ENCODE data around the gene GABPA. TPM values are rescaled to one million over a fixed set of nuclear protein-coding genes. Genes with fewer than 3 reads are reported as not detected.

Gene GABPA
- polyA plus RNA-seq, 1 of the 3 experiments (the other 2 are of a cell fraction) = 6.2 TPM

- 95% methylated on average over 5 of the region's 5 CpGs for WGBS (ENCODE audit: low lambda C conversion rate)
- POLR2A ChIA-PET = no interaction called here
- CTCF ChIA-PET = interaction anchor here (1.1 to 6.4 kb wide), 4 partner anchors 9 to 109 kb away, joined by 3 to 47 read pairs (median 4); no protein-coding TSS in a partner anchor
Measured at GRCh38 chr21:25717491-25718147, 17.2 kb upstream of the GABPA start.

DNA sequence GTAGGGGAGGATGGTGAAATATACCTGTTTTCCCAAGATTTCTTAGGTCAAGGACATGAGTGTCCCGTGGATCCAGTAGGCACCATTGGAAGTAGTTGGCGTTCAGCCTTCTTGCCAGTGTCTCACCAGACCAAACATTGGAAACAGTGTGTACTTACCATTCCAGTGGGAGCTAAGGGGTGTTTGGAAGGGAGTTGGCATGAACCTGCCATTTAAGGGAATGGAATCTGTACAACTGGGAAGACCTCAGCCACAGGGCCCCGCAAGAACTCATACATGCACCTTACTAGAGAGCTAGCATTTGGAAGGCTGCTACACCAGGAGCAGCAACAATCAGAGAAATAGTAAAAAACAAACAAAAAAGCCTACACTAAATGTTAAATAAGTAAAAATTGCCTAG lies 12.8 kb upstream of the GABPA start:
- no peak overlapping the region for H3K4me3 ChIP-seq (ENCODE audit: low read depth in 2 of 2, low read length in 1 of 2)
- no peak overlapping the region for H3K4me2 ChIP-seq
- no peak overlapping the region for H3K9ac ChIP-seq
- no peaks in the 10 kb centered on the region for H3K4me1 ChIP-seq (ENCODE audit: control insufficient read depth in 1 of 2, insufficient read depth in 2 of 2, low read depth in 1 of 2, low read length in 1 of 2)
- 0 out of 2 replicates have a peak, but pooled peaks cover 9% of the 10 kb centered on the region for H3K79me2 ChIP-seq (ENCODE audit: insufficient read depth)
- no peak overlapping the region for H3K27ac ChIP-seq (ENCODE audit: low read depth in 2 of 2, low read length in 1 of 2)
- H3K36me3 ChIP-seq (replicated peaks in 1 of 2; ENCODE audit: control insufficient read depth in 1 of 2, insufficient read depth in 2 of 2, low read length in 1 of 2) = peaks cover 30 to 56% of the 10 kb centered on the region in 2 experiments
- ChIA-PET CTCF (interaction anchor here (0.8 to 6.4 kb wide), 4 partner anchors 10 to 433 kb away, joined by 3 to 47 read pairs (median 9); no protein-coding TSS in a partner anchor), POLR2A (no interaction called here)
- DNase-seq = no peak
- H3K9me3 ChIP-seq = no peaks in the 10 kb centered on the region
- H2AFZ ChIP-seq (ENCODE audit: low read depth) = no peak overlapping the region
- WGBS (ENCODE audit: low lambda C conversion rate) = 100% methylated on average over 3 of the region's 3 CpGs
- no peaks in the 10 kb centered on the region for H4K20me1 ChIP-seq (ENCODE audit: insufficient read depth)
- H3K27me3 ChIP-seq (ENCODE audit: insufficient read depth) = no peaks in the 10 kb centered on the region
- peaks cover 13% of the 10 kb centered on the region for H3F3A ChIP-seq (replicated peaks; ENCODE audit: insufficient read depth)
- no peaks in the 10 kb centered on the region for H3K9me2 ChIP-seq
- TF ChIP-seq GATA2 (CRISPR knock-in tag; IDR thresholded peaks at IDR 0.05) (no peak), RXRA (IDR thresholded peaks at IDR 0.05; ENCODE audit: borderline replicate concordance, low read depth) (no peak), NFIC (IDR thresholded peaks at IDR 0.05; ENCODE audit: borderline replicate concordance) (no peak), IRF3 (IDR thresholded peaks at IDR 0.05; ENCODE audit: low read depth, low read length) (no peak), FOXM1 (IDR thresholded peaks at IDR 0.05; ENCODE audit: low read depth) (no peak), MEF2A (IDR thresholded peaks at IDR 0.05; ENCODE audit: borderline replicate concordance, low read depth) (no peak), POLR2AphosphoS5 (IDR thresholded peaks at IDR 0.05; ENCODE audit: low read depth, low read length) (no peak), SMC3 (IDR thresholded peaks at IDR 0.05; ENCODE audit: low read depth, low read length) (no peak), CHD2 (IDR thresholded peaks at IDR 0.05; ENCODE audit: low read length, partially characterized antibody) (no peak), GABPA (IDR thresholded peaks at IDR 0.05; ENCODE audit: low read depth) (no peak), FOXJ3 (CRISPR knock-in tag; IDR thresholded peaks at IDR 0.05) (no peak), TCF12 (IDR thresholded peaks at IDR 0.05) (no peak), RCOR1 (IDR thresholded peaks at IDR 0.05; ENCODE audit: low read length) (no peak), TAF1 (IDR thresholded peaks at IDR 0.05; ENCODE audit: borderline replicate concordance, low read depth, low read length) (no peak), ELF1 (IDR thresholded peaks at IDR 0.05) (no peak), EP300 (IDR thresholded peaks at IDR 0.05; ENCODE audit: borderline replicate concordance in 1 of 2, low read depth in 1 of 2, low read length in 1 of 2) (no peak), SIN3A (IDR thresholded peaks at IDR 0.05; ENCODE audit: borderline replicate concordance, low read depth, low read length) (no peak), EZH2phosphoT487 (IDR thresholded peaks at IDR 0.05; ENCODE audit: borderline replicate concordance, low read depth) (no peak)
- TF ChIP-seq, protein P1, sequence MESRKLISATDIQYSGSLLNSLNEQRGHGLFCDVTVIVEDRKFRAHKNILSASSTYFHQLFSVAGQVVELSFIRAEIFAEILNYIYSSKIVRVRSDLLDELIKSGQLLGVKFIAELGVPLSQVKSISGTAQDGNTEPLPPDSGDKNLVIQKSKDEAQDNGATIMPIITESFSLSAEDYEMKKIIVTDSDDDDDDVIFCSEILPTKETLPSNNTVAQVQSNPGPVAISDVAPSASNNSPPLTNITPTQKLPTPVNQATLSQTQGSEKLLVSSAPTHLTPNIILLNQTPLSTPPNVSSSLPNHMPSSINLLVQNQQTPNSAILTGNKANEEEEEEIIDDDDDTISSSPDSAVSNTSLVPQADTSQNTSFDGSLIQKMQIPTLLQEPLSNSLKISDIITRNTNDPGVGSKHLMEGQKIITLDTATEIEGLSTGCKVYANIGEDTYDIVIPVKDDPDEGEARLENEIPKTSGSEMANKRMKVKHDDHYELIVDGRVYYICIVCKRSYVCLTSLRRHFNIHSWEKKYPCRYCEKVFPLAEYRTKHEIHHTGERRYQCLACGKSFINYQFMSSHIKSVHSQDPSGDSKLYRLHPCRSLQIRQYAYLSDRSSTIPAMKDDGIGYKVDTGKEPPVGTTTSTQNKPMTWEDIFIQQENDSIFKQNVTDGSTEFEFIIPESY (IDR thresholded peaks at IDR 0.05; ENCODE audit: borderline replicate concordance, low read depth) = no peak

More at GRCh38 chr21:25717491-25718147, 17.2 kb upstream of the GABPA start:
- Histone ChIP-seq H3K4me3 (ENCODE audit: low read depth in 2 of 2, low read length in 1 of 2) (no peak overlapping the region), H3K36me3 (replicated peaks in 1 of 2; ENCODE audit: control insufficient read depth in 1 of 2, insufficient read depth in 2 of 2, low read length in 1 of 2) (peaks cover 7 to 41% of the 10 kb centered on the region in 2 experiments), H2AFZ (ENCODE audit: low read depth) (no peak overlapping the region), H3K4me2 (no peak overlapping the region), H3K4me1 (ENCODE audit: control insufficient read depth in 1 of 2, insufficient read depth in 2 of 2, low read depth in 1 of 2, low read length in 1 of 2) (no peaks in the 10 kb centered on the region), H4K20me1 (ENCODE audit: insufficient read depth) (no peaks in the 10 kb centered on the region), H3K9ac (no peak overlapping the region), H3K27ac (ENCODE audit: low read depth in 2 of 2, low read length in 1 of 2) (peak overlapping the region in 1 of 2 experiments; percentile 16; a peak in 2 of 4 replicates), H3F3A (replicated peaks; ENCODE audit: insufficient read depth) (peaks cover 14% of the 10 kb centered on the region), H3K9me3 (no peaks in the 10 kb centered on the region), H3K79me2 (ENCODE audit: insufficient read depth) (no peaks in the 10 kb centered on the region), H3K9me2 (no peaks in the 10 kb centered on the region), H3K27me3 (ENCODE audit: insufficient read depth) (no peaks in the 10 kb centered on the region)
- TF ChIP-seq NFIC (IDR thresholded peaks at IDR 0.05; ENCODE audit: borderline replicate concordance) (peak; percentile 26; the same call in 1 of the 2 replicates), FOXM1 (IDR thresholded peaks at IDR 0.05; ENCODE audit: low read depth) (no peak), SIN3A (IDR thresholded peaks at IDR 0.05; ENCODE audit: borderline replicate concordance, low read depth, low read length) (no peak), GATA2 (CRISPR knock-in tag; IDR thresholded peaks at IDR 0.05) (no peak)
- no peak for DNase-seq

Measured in SK-N-SH (cell line).